T-helper 2 cell treated with Interferon-gamma antibody and Interleukin-4, amounts not matched to agents 5 μg/mL and 100 μg/mL, for 36 hours (primary cell): Measurements from ENCODE around the gene TMEM178B.

Source experiments
- DNase-seq: peaks from one replicate; pipeline ENCODE4 v3.0.0; 2021; ENCODE audit warnings: low spot score
- H3K27ac Mint-ChIP-seq: one replicate; pipeline ENCODE4 v1.8.0; 2021; ENCODE audit warnings: mild to moderate bottlenecking, mixed read lengths
- H3K27me3 Mint-ChIP-seq: one replicate; pipeline ENCODE4 v1.8.0; 2021; ENCODE audit warnings: low read depth, mixed read lengths
- H3K36me3 Mint-ChIP-seq: one replicate; pipeline ENCODE4 v1.8.0; 2021; ENCODE audit warnings: low read depth, mixed read lengths
- H3K4me1 Mint-ChIP-seq: one replicate; pipeline ENCODE4 v1.8.0; 2021; ENCODE audit warnings: low read depth, mixed read lengths
- H3K4me3 Mint-ChIP-seq: one replicate; pipeline ENCODE4 v1.8.0; 2022; ENCODE audit warnings: mild to moderate bottlenecking, moderate library complexity, mixed read lengths
- H3K9me3 Mint-ChIP-seq: one replicate; pipeline ENCODE4 v1.8.0; 2021; ENCODE audit warnings: mixed read lengths

Gene TMEM178B

DNA sequence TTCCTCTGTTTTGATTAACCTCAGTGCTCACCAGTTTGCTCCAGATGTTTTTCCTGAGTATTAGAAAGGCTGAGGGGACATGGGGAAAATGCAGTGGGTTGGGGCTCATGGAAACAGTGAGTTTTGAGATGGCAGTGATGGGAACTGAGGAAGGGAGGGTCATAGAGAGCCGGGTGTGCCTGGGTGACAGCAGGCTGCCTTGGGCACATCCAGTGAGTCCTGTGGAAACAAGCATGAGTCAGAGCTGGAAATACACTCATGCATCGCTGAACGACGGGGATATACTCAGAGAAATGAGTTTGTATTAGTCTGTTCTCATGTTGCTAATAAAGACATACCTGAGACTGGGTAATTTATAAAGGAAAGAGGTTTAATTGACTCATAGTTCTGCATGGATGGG lies 202.2 kb downstream of the TMEM178B start:
- Mint-ChIP-seq H3K4me1 (no peaks in the 10 kb centered on the region), H3K27me3 (no peaks in the 10 kb centered on the region), H3K27ac (no peak overlapping the region), H3K36me3 (no peaks in the 10 kb centered on the region), H3K4me3 (no peak overlapping the region), H3K9me3 (no peaks in the 10 kb centered on the region)
- DNase-seq, result no peak

DNA sequence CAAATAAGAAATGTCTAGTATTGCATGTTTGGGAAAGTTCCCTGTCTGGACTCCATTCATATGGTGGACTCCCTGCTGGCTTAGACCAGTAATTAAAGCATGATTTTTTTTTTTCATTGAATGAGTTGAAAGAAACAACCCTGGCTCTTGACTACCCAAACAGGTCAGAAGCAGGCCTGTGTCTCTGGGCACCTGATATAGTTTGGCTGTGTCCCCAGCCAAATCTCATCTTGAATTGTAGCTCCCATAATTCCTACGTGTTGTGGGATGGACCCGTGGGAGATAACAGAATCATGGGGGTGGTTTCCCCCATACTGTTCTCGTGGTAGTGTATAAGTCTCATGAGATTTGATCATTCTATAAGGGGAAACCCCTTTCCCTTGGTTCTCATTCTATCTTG lies 206.2 kb downstream of the TMEM178B start:
- no peaks in the 10 kb centered on the region for H3K9me3 Mint-ChIP-seq
- H3K36me3 Mint-ChIP-seq, result no peaks in the 10 kb centered on the region
- no peak overlapping the region for H3K27ac Mint-ChIP-seq
- H3K4me1 Mint-ChIP-seq, result peaks cover 2% of the 10 kb centered on the region
- no peak overlapping the region for H3K4me3 Mint-ChIP-seq
- H3K27me3 Mint-ChIP-seq, result peaks cover 5% of the 10 kb centered on the region
- no peak for DNase-seq

DNA sequence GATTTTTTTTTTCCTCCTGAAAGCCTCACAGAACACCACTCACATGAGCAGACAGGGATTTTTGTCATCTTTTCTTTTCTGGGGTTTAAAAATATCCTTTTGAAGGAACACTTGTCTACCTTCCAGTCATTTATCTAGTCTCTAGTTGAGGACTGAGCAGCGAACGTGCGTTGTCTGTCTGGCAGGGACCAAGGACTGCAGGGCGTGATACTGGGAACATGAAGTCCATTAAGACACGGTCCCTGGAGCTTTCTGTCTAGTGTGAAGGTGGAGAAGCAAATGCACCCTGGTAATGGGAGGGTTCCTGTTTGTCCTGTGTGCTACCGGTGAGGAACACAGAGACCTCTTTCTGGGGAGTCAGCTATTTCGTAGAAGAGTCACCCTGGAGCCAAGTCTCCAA lies 207.4 kb downstream of the TMEM178B start:
- no peaks in the 10 kb centered on the region for H3K36me3 Mint-ChIP-seq
- H3K4me1 Mint-ChIP-seq, result peaks cover 2% of the 10 kb centered on the region

DNA sequence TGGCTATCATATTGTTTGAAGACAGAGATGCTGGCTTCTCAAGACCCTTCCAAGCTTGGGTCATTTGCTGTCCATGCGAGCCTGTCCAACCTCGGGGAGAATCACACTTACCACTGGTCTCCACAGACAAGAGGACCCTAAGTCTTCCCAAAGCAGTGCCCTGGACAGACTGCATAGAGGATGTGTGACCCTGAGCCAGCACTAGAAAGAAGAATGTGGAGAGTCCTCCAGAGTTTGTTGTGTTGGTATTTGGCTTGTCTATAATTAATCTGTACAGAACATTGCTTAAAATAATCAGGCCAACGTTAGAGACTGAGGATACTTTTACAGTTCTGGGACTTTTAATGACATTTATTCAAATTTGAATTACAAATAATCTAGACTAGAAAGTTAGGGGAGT lies 212.7 kb downstream of the TMEM178B start:
- no peaks in the 10 kb centered on the region for H3K9me3 Mint-ChIP-seq
- no peaks in the 10 kb centered on the region for H3K36me3 Mint-ChIP-seq
- H3K4me3 Mint-ChIP-seq, result no peak overlapping the region
- DNase-seq, result no peak
- H3K4me1 Mint-ChIP-seq, result peaks cover 2% of the 10 kb centered on the region
- H3K27ac Mint-ChIP-seq, result no peak overlapping the region
- H3K27me3 Mint-ChIP-seq, result peaks cover 11% of the 10 kb centered on the region

More for the DNA sequence above, 207.4 kb downstream of the TMEM178B start:
- DNase-seq, result no peak
- H3K9me3 Mint-ChIP-seq, result no peaks in the 10 kb centered on the region
- no peak overlapping the region for H3K27ac Mint-ChIP-seq
- peaks cover 5% of the 10 kb centered on the region for H3K27me3 Mint-ChIP-seq
- no peak overlapping the region for H3K4me3 Mint-ChIP-seq

DNA sequence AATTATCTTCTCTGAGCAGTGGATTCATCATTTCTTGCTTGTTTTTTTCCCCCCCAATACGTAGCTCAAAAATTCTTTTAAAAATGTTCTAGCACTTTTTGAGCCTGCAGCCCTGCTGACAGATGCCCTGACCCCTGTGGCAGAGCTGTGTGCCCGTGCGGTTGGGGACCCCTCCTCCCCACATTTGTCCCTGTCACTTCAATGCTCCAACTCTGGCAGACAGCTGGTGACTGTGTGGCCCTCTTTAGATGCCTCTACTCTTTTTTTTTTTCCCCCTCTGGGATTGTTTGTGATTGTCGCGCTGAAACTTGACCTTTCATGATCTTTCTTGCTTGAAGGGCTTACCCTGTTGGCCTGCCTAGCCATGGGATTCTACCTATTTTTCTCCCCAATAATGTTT lies 214.1 kb downstream of the TMEM178B start:
- H3K9me3 Mint-ChIP-seq, result no peaks in the 10 kb centered on the region
- H3K27ac Mint-ChIP-seq, result no peak overlapping the region
- peaks cover 11% of the 10 kb centered on the region for H3K27me3 Mint-ChIP-seq
- H3K4me1 Mint-ChIP-seq, result peaks cover 2% of the 10 kb centered on the region
- H3K36me3 Mint-ChIP-seq, result no peaks in the 10 kb centered on the region
- DNase-seq, result no peak
- no peak overlapping the region for H3K4me3 Mint-ChIP-seq

DNA sequence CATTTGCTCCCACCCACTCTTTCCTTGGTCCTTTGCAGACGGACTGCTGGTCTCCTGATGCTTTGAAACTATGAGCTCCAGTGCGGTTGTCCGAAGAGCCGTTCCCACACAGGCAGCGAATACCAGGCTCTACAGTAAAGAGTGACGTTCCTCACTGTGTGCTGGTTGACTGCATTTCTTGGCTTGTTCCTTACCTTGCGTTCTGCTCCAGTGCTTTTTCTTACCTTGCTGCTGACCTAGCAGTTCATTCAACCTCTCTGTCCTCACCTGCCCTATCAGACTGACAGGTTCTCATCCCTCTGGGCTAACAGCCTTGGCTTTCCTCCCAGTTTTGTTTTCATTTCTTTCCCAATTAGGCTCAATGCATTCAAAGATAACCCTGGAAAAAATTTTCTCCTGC lies 214.8 kb downstream of the TMEM178B start:
- no peak overlapping the region for H3K27ac Mint-ChIP-seq
- H3K27me3 Mint-ChIP-seq, result peaks cover 9% of the 10 kb centered on the region
- DNase-seq, result no peak
- H3K36me3 Mint-ChIP-seq, result no peaks in the 10 kb centered on the region
- no peaks in the 10 kb centered on the region for H3K9me3 Mint-ChIP-seq
- H3K4me3 Mint-ChIP-seq, result no peak overlapping the region
- H3K4me1 Mint-ChIP-seq, result no peaks in the 10 kb centered on the region

DNA sequence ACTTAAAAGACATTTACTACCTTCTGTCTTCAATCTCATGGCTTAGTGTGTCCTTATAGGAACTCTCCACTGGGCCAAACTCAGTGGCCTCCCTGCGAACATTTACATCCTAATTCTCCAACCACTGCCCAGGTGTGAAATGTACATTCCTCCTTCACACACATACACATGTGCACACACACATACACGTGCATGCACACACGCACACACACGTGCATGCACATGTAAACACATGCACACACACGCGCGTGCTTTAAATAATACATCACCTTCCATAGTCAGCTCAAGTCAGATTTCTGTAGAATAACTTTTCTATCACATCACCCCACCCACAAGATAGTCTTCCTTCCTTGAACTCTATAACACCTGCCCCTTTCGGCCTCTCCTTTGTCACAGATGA lies 216.5 kb downstream of the TMEM178B start:
- Mint-ChIP-seq H3K9me3 (no peaks in the 10 kb centered on the region), H3K4me3 (no peak overlapping the region), H3K27ac (no peak overlapping the region), H3K27me3 (peaks cover 10% of the 10 kb centered on the region), H3K4me1 (no peaks in the 10 kb centered on the region), H3K36me3 (no peaks in the 10 kb centered on the region)
- no peak for DNase-seq

DNA sequence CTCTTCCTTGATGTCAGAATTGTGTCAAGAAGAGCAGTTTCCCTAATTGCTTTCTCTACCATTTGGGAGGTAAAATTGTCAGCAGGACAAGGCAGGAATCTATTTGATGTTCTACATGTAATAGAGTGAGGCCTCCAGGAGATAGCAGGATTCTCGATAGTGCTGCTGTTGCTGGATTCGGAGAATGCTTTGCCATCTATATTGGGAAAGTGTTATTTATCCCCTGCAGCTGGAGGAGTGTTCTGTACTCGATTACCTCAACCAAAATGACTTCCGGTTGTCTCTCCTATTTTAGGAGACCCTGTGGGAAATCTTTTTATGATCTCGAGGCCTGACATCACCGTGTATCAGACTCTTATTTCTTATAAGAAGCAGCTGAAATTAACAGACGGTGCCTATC lies 217.1 kb downstream of the TMEM178B start:
- no peaks in the 10 kb centered on the region for H3K9me3 Mint-ChIP-seq
- no peak overlapping the region for H3K4me3 Mint-ChIP-seq

DNA sequence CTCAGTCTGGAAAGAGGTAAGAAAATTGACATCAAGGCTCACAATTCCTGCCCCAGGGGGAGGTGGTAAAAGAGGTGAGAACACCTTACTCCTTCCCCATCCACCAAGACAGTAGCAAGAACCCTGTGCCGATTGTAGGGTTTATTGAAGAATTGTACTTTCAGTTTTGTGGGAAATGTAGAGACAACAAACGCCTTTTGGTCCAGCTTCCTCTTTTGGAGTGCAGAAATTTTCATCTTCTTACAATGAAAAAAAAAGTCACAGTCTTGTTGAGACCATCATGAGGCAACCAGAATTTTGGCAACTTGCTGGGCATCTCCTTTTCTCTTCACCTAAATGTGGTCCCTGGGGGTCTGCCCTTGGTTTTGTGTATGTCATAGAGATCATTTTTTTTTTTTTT lies 217.7 kb downstream of the TMEM178B start:
- H3K9me3 Mint-ChIP-seq, result no peaks in the 10 kb centered on the region
- no peak overlapping the region for H3K4me3 Mint-ChIP-seq
- peaks cover 10% of the 10 kb centered on the region for H3K27me3 Mint-ChIP-seq
- DNase-seq, result no peak
- no peak overlapping the region for H3K27ac Mint-ChIP-seq
- H3K4me1 Mint-ChIP-seq, result no peaks in the 10 kb centered on the region
- H3K36me3 Mint-ChIP-seq, result no peaks in the 10 kb centered on the region

More for the DNA sequence above, 217.1 kb downstream of the TMEM178B start:
- Mint-ChIP-seq H3K36me3 (no peaks in the 10 kb centered on the region), H3K27ac (no peak overlapping the region), H3K27me3 (peaks cover 10% of the 10 kb centered on the region), H3K4me1 (no peaks in the 10 kb centered on the region)
- no peak for DNase-seq

DNA sequence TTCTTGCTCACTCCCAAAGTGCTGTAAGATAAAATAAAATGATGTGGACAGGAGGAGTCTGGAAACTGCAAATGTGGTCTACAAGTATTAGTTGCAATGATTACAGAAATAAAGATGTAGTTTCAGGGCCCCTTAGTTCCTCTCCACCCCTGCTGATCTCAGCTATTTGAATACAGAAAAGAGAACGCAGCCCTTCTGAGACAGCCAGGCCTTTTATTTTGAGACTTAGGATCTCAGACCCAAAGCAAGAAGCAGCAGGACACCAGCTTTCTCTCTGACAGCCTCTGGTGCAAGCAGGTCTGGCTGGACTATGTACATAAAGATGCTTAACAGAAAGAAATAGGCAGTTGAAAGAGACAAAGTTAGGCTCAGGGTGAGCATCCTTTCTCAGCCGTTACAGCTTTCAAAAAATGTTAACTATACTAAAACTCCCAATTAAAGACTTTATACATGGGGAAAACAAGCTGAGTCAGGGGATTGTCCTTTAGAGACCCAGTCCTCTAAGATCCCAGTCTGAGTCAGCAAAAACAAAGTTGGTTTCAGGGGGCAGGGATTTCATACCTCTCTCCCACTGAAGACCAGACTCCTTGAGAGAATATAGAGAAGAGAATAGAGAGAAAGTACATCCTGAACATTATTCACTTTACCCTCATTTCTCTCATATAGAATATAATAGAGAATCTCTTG lies 220.4 kb downstream of the TMEM178B start:
- Mint-ChIP-seq H3K4me3 (no peak overlapping the region), H3K27ac (no peak overlapping the region), H3K27me3 (peaks cover 5% of the 10 kb centered on the region), H3K9me3 (no peaks in the 10 kb centered on the region), H3K36me3 (no peaks in the 10 kb centered on the region), H3K4me1 (no peaks in the 10 kb centered on the region)
- no peak for DNase-seq

DNA sequence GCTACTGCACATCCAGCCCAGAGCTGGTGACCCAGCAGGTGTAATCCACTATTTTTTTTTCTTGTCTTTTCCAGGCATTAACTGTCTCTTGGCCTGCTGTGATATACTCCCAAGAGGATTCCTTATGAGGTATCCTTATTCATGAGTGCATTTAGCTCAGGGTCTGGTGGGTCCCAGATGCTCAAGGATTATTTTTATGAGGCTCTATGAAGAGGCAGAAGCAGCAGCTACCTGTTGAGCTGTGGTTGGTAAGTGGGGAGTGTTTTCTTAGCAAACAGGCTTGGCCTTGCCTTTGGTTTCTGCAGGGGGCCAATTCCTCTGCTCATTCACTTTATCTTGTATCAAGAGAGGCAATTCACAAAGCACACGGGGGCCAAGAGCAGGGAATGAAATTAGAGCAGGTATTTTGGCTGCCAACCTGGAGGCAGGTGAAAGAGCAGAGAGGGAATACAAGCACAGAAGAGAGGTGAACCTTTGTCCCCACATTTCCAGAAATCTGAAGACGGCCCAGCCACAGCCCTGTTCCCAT lies 221.6 kb downstream of the TMEM178B start:
- no peaks in the 10 kb centered on the region for H3K36me3 Mint-ChIP-seq
- DNase-seq, result no peak
- H3K4me1 Mint-ChIP-seq, result no peaks in the 10 kb centered on the region
- no peaks in the 10 kb centered on the region for H3K9me3 Mint-ChIP-seq
- no peak overlapping the region for H3K27ac Mint-ChIP-seq
- H3K27me3 Mint-ChIP-seq, result peaks cover 5% of the 10 kb centered on the region
- no peak overlapping the region for H3K4me3 Mint-ChIP-seq

DNA sequence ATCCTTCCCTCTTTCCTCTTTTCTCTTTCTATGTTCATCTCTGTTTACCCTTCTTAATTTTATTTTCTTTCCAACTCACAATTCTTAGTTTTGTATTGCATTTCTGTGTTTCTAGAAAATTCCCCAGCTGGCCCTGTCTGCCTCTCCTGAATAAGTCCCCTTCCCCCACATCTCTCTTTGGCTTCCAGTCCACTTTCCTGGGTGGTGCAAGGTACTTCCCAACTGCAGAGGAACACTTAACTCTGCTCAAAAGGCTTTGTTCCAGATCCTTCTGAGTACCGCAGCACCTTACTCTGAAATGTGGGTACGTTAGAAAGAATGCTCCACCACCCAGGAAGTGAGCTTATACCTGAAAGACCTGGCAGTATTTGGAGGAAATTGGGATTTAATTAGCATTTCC lies 227.0 kb downstream of the TMEM178B start:
- no peaks in the 10 kb centered on the region for H3K4me1 Mint-ChIP-seq
- H3K9me3 Mint-ChIP-seq, result no peaks in the 10 kb centered on the region

DNA sequence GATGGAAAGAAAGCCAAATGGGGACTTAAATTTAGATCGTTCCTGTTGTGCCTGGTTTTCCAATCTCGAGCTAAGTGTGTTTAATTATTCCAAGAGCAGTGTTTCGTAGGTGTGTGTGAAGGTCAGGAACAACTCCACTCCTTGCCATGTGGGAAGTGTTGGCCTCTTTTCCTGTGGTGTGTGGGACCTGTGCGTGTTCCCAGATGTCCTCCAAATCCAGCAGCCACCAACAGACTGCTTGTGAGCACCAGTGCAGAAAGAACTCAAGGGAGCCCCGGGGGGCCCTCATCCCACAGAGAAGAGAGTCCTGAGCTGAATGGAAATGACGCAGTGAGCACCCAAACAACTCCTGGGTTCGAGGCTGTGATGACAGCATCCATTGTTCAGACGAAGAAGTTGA lies 227.7 kb downstream of the TMEM178B start:
- Mint-ChIP-seq H3K27ac (no peak overlapping the region), H3K27me3 (no peaks in the 10 kb centered on the region), H3K4me3 (no peak overlapping the region), H3K9me3 (no peaks in the 10 kb centered on the region), H3K4me1 (no peaks in the 10 kb centered on the region), H3K36me3 (no peaks in the 10 kb centered on the region)
- no peak for DNase-seq

More for the DNA sequence above, 227.0 kb downstream of the TMEM178B start:
- Mint-ChIP-seq H3K4me3 (no peak overlapping the region), H3K36me3 (no peaks in the 10 kb centered on the region), H3K27me3 (no peaks in the 10 kb centered on the region), H3K27ac (no peak overlapping the region)
- no peak for DNase-seq

DNA sequence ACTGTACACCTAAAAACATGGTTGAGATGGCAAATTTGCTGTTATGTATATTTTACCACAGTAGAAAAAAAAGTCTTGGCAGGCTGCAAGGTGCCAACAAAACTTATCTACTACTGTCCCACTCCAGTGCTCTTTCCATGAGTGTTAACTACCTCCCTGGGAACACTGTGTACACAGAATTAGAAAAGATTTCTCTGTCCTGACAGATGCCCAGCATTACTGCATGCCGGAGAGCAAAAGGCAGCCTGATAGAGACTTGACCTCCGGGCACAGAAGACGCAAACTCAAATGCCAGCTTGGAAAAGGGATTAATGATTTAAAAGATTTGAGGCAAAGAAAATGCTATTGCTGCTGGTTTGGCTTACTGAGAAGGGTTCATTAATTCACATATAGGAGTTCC lies 228.8 kb downstream of the TMEM178B start:
- H3K4me1 Mint-ChIP-seq, result no peaks in the 10 kb centered on the region
- no peak overlapping the region for H3K4me3 Mint-ChIP-seq
- no peaks in the 10 kb centered on the region for H3K9me3 Mint-ChIP-seq
- no peaks in the 10 kb centered on the region for H3K27me3 Mint-ChIP-seq
- H3K27ac Mint-ChIP-seq, result no peak overlapping the region
- no peak for DNase-seq
- no peaks in the 10 kb centered on the region for H3K36me3 Mint-ChIP-seq

DNA sequence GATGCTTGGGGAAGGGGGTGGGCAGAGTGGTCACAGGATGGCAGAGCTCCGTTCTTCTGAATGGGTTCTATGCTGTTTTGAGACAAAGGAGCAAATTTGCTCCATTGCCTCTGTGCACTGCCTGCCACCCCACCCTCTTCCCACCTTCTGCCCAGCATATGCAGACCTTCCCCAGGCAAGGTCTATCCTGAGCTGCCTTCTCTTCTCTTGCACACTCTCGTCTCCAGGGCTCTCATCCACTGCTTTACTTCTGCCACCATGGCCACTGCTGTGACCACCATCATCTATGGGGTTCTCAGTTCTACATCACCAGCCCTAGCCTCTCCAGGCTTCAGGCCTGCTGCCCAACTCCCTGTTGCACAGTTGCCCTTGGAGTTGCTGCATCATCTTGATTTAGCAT lies 230.4 kb downstream of the TMEM178B start:
- no peak overlapping the region for H3K27ac Mint-ChIP-seq
- no peak for DNase-seq
- H3K27me3 Mint-ChIP-seq, result no peaks in the 10 kb centered on the region
- H3K4me3 Mint-ChIP-seq, result no peak overlapping the region
- no peaks in the 10 kb centered on the region for H3K9me3 Mint-ChIP-seq
- no peaks in the 10 kb centered on the region for H3K4me1 Mint-ChIP-seq
- H3K36me3 Mint-ChIP-seq, result no peaks in the 10 kb centered on the region
